ENCODE data around the gene SNRNP35.

The SNRNP35 gene

DNA sequence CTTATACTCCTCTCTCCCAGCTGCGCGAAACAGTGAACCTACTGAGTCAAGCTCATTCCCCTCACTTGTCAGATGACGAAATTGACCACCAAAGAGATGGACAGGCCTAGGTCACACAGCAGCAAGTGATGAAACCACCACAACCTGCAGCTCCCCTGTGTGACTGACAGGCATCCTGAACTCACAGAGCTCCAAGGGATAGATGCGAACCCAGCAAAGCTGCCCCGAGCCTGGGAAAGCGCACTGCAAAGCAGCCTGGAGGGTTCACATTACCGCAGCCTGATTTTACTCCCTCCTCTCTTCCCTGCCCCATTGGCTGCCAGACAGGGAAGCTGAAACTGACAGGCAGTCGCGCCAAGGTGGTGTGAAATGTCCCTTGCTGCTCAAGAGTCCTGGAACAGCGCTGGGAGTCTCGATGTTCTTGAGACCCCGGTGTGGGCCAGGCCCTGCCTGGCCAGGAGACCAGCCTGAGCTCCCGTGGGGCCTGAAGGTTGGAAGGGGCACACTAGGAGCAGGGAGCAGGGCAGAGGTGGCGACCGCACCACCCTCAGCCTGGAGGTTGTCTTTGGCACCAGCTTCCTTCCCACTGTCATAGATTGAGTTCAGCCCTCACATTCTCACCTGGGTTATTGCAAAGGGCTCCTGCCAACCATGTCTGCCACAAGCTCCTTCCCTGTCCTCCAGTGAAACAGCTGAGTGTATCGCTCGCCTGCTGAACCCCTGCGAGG is 36.3 kb downstream of the SNRNP35 start:
- H4K20me1 ChIP-seq (ENCODE audit: insufficient read depth, low read length, poor library complexity, severe bottlenecking) = no peaks in the 10 kb centered on the region

GRCh38 chr12:123497065-123497464 is 39.1 kb downstream of the SNRNP35 start:
- Histone ChIP-seq H3K79me2 (ENCODE audit: insufficient read depth, low read length) (no peaks in the 10 kb centered on the region), H3K27me3 (ENCODE audit: insufficient read depth, low read length, poor library complexity, severe bottlenecking) (no peaks in the 10 kb centered on the region), H3K4me2 (ENCODE audit: low read depth, low read length, poor library complexity, severe bottlenecking) (no peak overlapping the region), H2AFZ (ENCODE audit: low read length) (no peak overlapping the region), H3F3A (ENCODE audit: low read depth) (no peaks in the 10 kb centered on the region), H3K4me1 (ENCODE audit: insufficient read depth, low read length, poor library complexity, severe bottlenecking) (no peaks in the 10 kb centered on the region), H3K9me2 (replicated peaks; ENCODE audit: low read depth, low read length) (no peaks in the 10 kb centered on the region), H4K20me1 (ENCODE audit: insufficient read depth, low read length, poor library complexity, severe bottlenecking) (no peaks in the 10 kb centered on the region), H3K9ac (ENCODE audit: low read depth, low read length, poor library complexity, severe bottlenecking) (no peak overlapping the region), H3K36me3 (ENCODE audit: insufficient read depth, low read length) (no peaks in the 10 kb centered on the region), H3K4me3 (ENCODE audit: low read length, poor library complexity, severe bottlenecking) (no peak overlapping the region), H3K9me3 (ENCODE audit: insufficient read depth, low read depth, low read length) (no peaks in the 10 kb centered on the region)
- TF ChIP-seq EZH2phosphoT487 (IDR thresholded peaks at IDR 0.05; ENCODE audit: borderline replicate concordance) = no peak
- TF ChIP-seq, protein P1, sequence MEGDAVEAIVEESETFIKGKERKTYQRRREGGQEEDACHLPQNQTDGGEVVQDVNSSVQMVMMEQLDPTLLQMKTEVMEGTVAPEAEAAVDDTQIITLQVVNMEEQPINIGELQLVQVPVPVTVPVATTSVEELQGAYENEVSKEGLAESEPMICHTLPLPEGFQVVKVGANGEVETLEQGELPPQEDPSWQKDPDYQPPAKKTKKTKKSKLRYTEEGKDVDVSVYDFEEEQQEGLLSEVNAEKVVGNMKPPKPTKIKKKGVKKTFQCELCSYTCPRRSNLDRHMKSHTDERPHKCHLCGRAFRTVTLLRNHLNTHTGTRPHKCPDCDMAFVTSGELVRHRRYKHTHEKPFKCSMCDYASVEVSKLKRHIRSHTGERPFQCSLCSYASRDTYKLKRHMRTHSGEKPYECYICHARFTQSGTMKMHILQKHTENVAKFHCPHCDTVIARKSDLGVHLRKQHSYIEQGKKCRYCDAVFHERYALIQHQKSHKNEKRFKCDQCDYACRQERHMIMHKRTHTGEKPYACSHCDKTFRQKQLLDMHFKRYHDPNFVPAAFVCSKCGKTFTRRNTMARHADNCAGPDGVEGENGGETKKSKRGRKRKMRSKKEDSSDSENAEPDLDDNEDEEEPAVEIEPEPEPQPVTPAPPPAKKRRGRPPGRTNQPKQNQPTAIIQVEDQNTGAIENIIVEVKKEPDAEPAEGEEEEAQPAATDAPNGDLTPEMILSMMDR (conservative IDR thresholded peaks at IDR 0.05; ENCODE audit: low read length) = no peak

More for the DNA sequence above, 36.3 kb downstream of the SNRNP35 start:
- no peaks in the 10 kb centered on the region for H3F3A ChIP-seq (ENCODE audit: low read depth)
- H2AFZ ChIP-seq (ENCODE audit: low read length) = no peak overlapping the region
- no peak for TF ChIP-seq EZH2phosphoT487 (IDR thresholded peaks at IDR 0.05; ENCODE audit: borderline replicate concordance)
- TF ChIP-seq, protein P1 (conservative IDR thresholded peaks at IDR 0.05; ENCODE audit: low read length) = no peak
- H3K4me3 ChIP-seq (ENCODE audit: low read length, poor library complexity, severe bottlenecking) = no peak overlapping the region
- H3K4me2 ChIP-seq (ENCODE audit: low read depth, low read length, poor library complexity, severe bottlenecking) = no peak overlapping the region
- H3K36me3 ChIP-seq (ENCODE audit: insufficient read depth, low read length) = no peaks in the 10 kb centered on the region
- no peaks in the 10 kb centered on the region for H3K9me3 ChIP-seq (ENCODE audit: insufficient read depth, low read depth, low read length)
- H3K9ac ChIP-seq (ENCODE audit: low read depth, low read length, poor library complexity, severe bottlenecking) = no peak overlapping the region
- no peaks in the 10 kb centered on the region for H3K27me3 ChIP-seq (ENCODE audit: insufficient read depth, low read length, poor library complexity, severe bottlenecking)
- no peaks in the 10 kb centered on the region for H3K9me2 ChIP-seq (replicated peaks; ENCODE audit: low read depth, low read length)
- H3K79me2 ChIP-seq (ENCODE audit: insufficient read depth, low read length) = no peaks in the 10 kb centered on the region
- no peaks in the 10 kb centered on the region for H3K4me1 ChIP-seq (ENCODE audit: insufficient read depth, low read length, poor library complexity, severe bottlenecking)

GRCh38 chr12:123498126-123498825 is 40.3 kb downstream of the SNRNP35 start:
- Histone ChIP-seq H2AFZ (ENCODE audit: low read length) (no peak overlapping the region), H3K9me2 (replicated peaks; ENCODE audit: low read depth, low read length) (no peaks in the 10 kb centered on the region), H3F3A (ENCODE audit: low read depth) (no peaks in the 10 kb centered on the region), H3K4me3 (ENCODE audit: low read length, poor library complexity, severe bottlenecking) (no peak overlapping the region), H3K9ac (ENCODE audit: low read depth, low read length, poor library complexity, severe bottlenecking) (no peak overlapping the region), H4K20me1 (ENCODE audit: insufficient read depth, low read length, poor library complexity, severe bottlenecking) (no peaks in the 10 kb centered on the region), H3K36me3 (ENCODE audit: insufficient read depth, low read length) (no peaks in the 10 kb centered on the region), H3K9me3 (ENCODE audit: insufficient read depth, low read depth, low read length) (no peaks in the 10 kb centered on the region), H3K79me2 (ENCODE audit: insufficient read depth, low read length) (no peaks in the 10 kb centered on the region), H3K4me1 (ENCODE audit: insufficient read depth, low read length, poor library complexity, severe bottlenecking) (no peaks in the 10 kb centered on the region), H3K27me3 (ENCODE audit: insufficient read depth, low read length, poor library complexity, severe bottlenecking) (no peaks in the 10 kb centered on the region), H3K4me2 (ENCODE audit: low read depth, low read length, poor library complexity, severe bottlenecking) (no peak overlapping the region)
- TF ChIP-seq EZH2phosphoT487 (IDR thresholded peaks at IDR 0.05; ENCODE audit: borderline replicate concordance) = no peak
- TF ChIP-seq, protein P1 (conservative IDR thresholded peaks at IDR 0.05; ENCODE audit: low read length) = no peak

All from Loucy (cell line).